ENCODE results near the gene TPRG1.

Gene TPRG1

DNA sequence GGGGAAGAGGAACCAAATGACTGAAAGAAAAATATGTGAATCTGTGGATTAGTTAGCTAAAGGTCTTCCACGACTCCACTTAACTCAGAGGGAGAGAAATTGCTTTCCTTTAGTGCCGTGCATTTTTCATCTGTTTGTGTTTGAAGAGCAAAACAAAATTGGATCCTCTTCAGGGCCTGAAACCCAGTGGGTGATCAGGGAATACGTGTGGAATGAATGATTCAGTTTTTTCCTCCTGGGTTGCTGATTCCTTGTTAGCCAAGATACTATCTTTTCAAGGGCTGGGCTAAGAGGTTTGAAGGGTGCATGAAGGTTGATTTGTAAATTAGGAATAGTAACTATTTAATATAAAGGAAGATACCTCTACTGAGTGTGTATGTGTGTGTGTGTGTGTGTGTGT is 61.0 kb downstream of the TPRG1 start:
- no peak for DNase-seq (ENCODE audit: low read depth)

DNA sequence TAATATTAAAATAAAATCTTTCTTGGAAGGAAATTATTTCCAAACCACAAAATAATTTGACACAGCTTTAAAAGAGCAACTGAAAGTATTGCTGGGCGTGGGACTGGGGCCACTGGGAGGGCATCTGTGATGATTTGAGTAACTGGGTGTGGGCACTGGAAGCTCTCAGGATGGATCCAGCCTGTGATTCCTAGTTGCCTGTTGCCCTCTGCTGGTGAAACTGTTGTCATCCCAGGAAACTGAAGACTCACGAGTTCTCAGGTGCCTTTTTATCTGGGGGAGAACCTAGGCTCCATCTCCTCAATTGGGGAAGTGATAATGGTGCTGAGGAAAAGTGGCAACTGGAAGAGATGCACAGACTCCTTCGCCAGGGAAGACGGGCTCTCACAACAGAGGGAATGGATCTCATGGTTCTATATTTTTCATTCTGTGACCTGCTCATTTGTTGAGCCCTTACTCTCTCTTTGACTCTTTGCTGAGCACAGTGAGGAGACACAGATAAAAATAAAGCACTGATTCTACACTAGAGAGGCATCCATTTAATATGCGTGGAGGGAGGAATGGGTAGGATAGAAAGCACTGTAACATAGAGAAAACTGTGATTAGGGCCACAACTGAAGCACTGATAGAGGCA is 61.6 kb downstream of the TPRG1 start:
- DNase-seq (ENCODE audit: low read depth), result no peak

DNA sequence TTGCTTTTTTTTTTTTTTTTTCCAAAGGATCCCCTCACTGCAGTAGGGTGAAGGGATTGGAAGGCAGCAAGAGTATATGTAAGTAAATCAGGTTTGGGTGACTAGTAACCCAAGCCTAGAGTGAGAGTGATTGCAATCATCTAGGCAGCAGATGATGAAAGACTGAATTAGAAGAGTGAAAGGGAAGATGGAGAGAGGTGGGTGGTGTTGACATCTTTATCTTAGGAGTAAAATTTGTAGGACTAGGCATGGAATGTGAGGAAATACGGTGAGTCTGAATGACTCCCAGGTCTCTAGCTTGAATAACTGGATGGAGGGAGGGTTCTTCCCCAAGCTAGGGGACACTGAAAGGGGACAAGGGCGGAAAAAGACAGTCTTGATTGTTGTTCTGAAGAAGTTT is 63.4 kb downstream of the TPRG1 start:
- no peak for DNase-seq (ENCODE audit: low read depth)

DNA sequence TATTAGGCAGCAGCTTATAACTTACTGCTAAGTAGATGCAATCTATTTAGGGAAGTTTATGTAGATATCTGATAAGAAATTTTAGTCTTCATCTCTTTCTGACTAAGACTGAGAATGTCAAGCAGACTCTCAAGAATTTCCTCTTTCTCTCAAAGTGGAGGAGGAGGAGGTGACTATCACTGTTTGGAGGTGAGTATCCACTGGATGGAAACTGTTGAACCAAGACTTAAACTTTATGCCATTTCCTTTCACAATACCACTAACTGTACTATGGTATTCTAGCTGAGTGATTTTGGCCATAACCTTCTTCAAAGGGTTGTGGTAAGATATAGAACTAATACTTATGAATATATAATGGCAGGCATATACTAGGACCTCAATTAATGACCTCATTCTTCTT is 64.6 kb downstream of the TPRG1 start:
- DNase-seq (ENCODE audit: low read depth), result no peak

- DNase-seq (ENCODE audit: low read depth), result no peak
Measured at GRCh38 chr3:189237526-189237925, 65.8 kb downstream of the TPRG1 start.

- DNase-seq (ENCODE audit: low read depth), result no peak
Measured at GRCh38 chr3:189238071-189238470, 66.3 kb downstream of the TPRG1 start.

GRCh38 chr3:189239616-189240015 is 67.8 kb downstream of the TPRG1 start:
- DNase-seq (ENCODE audit: low read depth), result no peak

- DNase-seq (ENCODE audit: low read depth), result no peak
Measured at GRCh38 chr3:189249987-189250386, 78.2 kb downstream of the TPRG1 start.

- no peak for DNase-seq (ENCODE audit: low read depth)
Measured at GRCh38 chr3:189258261-189258660, 86.5 kb downstream of the TPRG1 start.

DNA sequence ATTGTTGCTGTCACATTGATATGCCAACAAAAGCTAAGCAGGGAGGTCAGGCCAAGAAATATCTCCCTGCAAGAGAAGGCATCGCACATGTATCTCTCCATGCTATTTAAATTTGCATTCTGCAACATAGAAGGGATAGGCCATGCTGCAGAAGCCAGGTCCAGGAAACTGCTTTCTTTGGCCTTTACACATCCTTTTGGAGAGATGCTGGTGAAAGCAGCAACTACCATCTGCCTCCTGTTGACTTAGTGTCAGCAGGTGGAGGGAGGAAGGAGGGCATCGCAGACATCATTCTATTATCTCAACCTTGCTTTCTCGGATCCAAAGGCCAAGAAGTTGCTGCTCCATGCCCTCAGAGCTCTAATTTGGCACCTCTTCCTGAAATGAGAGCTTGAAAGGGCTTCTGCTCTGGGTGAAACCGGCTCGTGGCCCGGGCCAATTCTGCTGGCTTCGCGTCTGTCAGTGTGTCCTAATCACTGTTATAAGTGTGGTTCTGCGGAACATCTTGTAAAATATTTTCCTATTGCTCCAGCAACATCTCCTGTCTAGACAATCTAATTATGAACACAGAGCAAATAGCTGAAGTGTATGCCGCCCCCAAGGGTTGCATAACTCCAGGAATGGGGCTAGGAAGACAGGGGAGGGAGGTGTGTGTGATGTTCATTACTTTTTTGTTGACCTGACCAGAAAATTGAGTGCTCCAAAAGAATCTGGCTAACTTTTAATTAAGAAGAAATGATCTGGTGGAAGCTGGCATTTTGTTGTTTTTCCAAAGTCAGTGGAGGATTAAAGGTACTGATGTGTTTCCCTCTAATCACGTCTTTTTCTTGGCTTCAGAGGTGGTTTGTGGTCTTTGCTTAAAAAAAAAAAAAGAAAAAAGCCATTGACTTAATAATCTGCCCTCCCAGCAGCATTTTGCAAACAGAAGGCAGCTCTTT is 89.1 kb downstream of the TPRG1 start:
- DNase-seq (ENCODE audit: low read depth), result no peak

DNA sequence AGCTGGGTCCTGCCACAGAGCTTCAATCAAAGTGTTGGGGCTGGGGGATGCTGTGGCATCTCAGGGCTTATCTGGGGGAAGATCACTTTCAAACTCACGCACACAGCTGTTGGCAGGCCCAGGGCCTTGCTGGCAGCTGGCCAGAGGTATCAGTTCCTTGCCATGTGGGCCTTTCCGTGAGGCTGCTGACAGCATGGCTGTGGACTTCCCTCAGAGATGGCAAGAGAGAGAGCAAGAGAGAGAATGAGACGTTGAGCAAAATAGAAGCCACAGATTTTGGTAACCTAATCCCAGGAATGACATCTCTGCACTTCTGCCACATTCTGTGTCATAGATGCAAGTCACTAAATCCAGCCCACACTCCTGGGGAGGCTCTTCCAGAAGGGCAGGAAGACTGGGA is 91.0 kb downstream of the TPRG1 start:
- no peak for DNase-seq (ENCODE audit: low read depth)

DNA sequence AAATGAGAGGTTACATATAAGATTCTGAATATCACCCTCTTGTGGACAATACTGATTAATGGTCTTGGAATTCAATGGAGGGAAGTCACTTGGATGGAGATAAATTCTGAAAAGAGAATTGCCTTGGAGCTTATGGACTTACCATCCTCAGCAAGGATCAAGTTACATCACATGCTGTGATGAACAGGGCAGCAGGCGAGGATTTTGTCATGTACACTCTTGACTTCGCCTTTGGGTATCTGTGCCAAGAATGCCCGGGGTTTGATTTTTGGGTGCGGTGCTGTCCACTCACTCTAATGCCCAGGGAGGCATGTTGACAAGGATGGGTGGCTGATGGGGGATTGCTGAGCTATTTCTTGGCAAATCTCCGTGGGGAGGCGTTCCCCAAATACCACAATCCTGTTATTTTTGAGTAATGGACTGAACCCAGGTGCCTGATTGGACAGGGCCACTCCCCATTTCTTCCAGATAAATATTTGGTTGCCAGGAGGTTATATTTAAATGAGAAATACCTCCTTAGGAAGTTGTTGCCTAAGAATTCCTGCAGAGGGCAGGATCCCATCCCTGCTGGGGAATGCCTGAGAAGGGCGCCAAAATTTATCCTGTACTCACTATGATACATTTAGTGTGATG is 96.3 kb downstream of the TPRG1 start:
- DNase-seq (ENCODE audit: low read depth), result no peak

GRCh38 chr3:189269365-189269764 is 97.6 kb downstream of the TPRG1 start:
- DNase-seq (ENCODE audit: low read depth), result no peak

GRCh38 chr3:189270248-189270832 is 98.6 kb downstream of the TPRG1 start:
- DNase-seq (ENCODE audit: low read depth), result no peak

DNA sequence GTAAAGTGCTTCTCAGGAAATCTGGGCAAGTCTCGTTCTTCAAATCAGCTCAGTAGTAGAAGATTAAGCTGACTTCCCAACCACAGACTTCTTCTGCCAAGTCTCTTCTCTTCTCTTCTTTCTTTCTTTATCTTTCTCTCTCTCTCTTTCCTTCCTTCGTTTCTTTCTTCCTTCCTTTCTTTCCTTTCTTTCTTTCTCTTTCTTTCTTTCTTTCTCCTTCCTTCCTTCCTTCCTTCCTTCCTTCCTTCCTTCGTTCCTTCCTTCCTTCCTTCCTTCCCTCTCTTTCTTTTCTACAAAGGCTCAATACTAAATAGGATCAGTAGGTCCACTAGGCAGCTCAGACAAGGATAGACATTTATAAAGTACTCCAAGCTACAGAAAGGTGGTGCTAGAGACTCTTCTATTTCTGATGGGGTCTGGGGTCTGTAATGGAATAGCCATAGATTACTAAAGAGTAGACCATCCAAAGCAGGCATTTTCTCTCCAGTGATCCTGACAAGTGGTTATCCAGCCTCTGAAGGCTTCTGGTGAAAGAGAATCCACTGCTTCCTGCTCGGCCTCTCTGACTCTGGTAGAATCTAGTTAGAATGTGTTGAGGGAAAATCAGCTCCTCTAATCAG is 100.8 kb downstream of the TPRG1 start:
- DNase-seq (ENCODE audit: low read depth), result no peak

GRCh38 chr3:189273736-189274135 is 102.0 kb downstream of the TPRG1 start:
- DNase-seq (ENCODE audit: low read depth), result no peak

- no peak for DNase-seq (ENCODE audit: low read depth)
Measured at GRCh38 chr3:189275182-189275581, 103.4 kb downstream of the TPRG1 start.

DNA sequence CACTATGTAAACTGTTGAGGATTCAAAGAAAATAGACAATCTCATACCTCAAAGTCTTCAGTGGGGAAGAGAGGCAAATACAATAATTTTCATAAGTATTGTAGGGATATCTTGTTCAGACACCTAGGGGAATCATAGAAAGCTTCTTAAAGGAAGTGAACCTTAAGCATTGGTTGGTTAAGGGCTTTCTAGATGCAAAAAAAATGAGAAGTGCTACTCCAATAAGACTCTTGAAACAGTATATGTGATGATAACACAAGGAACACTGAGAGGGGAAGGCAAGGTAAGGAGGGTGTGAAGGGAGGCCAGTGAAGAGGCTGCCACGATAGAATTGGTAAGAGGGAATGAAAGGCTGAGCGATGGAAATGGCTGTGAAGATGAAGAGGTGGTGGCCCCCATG is 104.1 kb downstream of the TPRG1 start:
- DNase-seq (ENCODE audit: low read depth), result no peak

GRCh38 chr3:189276444-189277219 is 104.9 kb downstream of the TPRG1 start:
- DNase-seq (ENCODE audit: low read depth), result no peak

DNA sequence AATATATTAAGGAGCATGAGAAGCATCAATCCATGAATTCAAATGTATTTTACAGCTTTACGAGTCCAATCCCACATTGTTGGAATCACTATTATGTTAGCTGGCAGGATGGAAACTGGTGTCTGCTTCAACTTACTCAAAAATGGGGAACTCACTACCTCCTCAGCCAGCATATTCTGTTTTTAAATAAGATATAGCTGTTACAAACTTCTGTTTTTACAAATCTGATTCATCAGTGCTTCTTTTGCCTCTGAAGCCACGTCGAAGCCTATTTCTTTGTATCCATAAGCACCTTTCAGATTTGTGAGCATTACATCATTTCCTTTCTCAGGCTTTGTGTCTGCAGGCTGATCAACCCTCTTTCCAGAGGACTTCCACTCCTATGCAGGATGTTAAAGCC is 105.9 kb downstream of the TPRG1 start:
- DNase-seq (ENCODE audit: low read depth), result no peak

DNA sequence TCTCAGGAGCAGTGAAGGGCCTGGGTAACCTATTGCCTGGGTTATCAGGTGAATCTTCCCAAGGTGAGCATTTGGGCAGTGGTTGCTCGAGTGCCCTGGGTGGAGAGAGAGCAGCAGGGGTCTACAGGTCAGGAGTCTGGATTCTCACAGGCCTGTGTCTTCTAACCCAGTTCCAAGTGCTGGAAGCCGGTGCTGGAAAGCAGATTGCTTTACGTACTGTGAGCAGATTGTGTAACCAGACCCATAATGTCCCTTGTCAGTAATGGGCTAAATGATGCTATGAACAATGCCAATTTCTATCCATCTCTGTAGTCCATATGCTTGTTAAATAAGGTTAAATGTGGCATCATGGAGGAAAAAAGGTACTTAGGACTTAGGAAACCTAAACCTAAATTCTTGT is 106.5 kb downstream of the TPRG1 start:
- no peak for DNase-seq (ENCODE audit: low read depth)

Data from CMK (cell line).